Pons (tissue), 1 donor: ENCODE measurements around the gene LDB1.

Experiments used
- DNase-seq: peaks from one replicate; pipeline ENCODE4 v3.0.0-alpha.2; 2016; ENCODE audit warnings: low spot score

The LDB1 gene

GRCh38 chr10:102112210-102112817 is 7.9 kb downstream of the LDB1 start:
- DNase-seq = no peak

- DNase-seq = no peak
Measured at GRCh38 chr10:102111276-102111675, 8.9 kb downstream of the LDB1 start.

- DNase-seq = no peak
Measured at GRCh38 chr10:102109166-102110116, 10.7 kb downstream of the LDB1 start.

GRCh38 chr10:102106998-102107397 is 13.2 kb downstream of the LDB1 start:
- no peak for DNase-seq

GRCh38 chr10:102102421-102102820 is 17.7 kb downstream of the LDB1 start:
- no peak for DNase-seq

GRCh38 chr10:102101152-102101551 is 19.0 kb downstream of the LDB1 start:
- DNase-seq = no peak

GRCh38 chr10:102096449-102096848 is 23.7 kb downstream of the LDB1 start:
- DNase-seq = no peak

- no peak for DNase-seq
Measured at GRCh38 chr10:102090772-102091171, 29.4 kb downstream of the LDB1 start.

- no peak for DNase-seq
Measured at GRCh38 chr10:102086196-102086595, 34.0 kb downstream of the LDB1 start.

GRCh38 chr10:102085336-102085735 is 34.8 kb downstream of the LDB1 start:
- no peak for DNase-seq

- no peak for DNase-seq
Measured at GRCh38 chr10:102083541-102083940, 36.6 kb downstream of the LDB1 start.

- DNase-seq = peak; percentile 85
Measured at GRCh38 chr10:102072673-102073527, 47.3 kb downstream of the LDB1 start.

GRCh38 chr10:102069071-102069470 is 51.1 kb downstream of the LDB1 start:
- no peak for DNase-seq

- DNase-seq = no peak
Measured at GRCh38 chr10:102068216-102068615, 52.0 kb downstream of the LDB1 start.

- no peak for DNase-seq
Measured at GRCh38 chr10:102067091-102067916, 52.9 kb downstream of the LDB1 start.

- DNase-seq = no peak
Measured at GRCh38 chr10:102066399-102067088, 53.6 kb downstream of the LDB1 start.

- DNase-seq = no peak
Measured at GRCh38 chr10:102065561-102066398, 54.4 kb downstream of the LDB1 start.

GRCh38 chr10:102064868-102065560 is 55.2 kb downstream of the LDB1 start, which contains the start of gene HPS6:
HPS6 (plus strand) TSS chr10:102065349; CDS start chr10:102065475, 126 bp downstream.
- DNase-seq = peak; percentile 81

GRCh38 chr10:102064503-102064867 is 55.7 kb downstream of the LDB1 start:
- DNase-seq = no peak
